KMS-11 (cell line): ENCODE measurements around the gene CCDC159.

ENCODE experiments used
- H2AFZ ChIP-seq: fragments of 200-600 bp; sonication (generic); 2 replicates; pipeline ENCODE4 v1.6.1; 2016; ENCODE audit warnings: antibody characterized with exemption, mixed run types, low read depth
- H3K27ac ChIP-seq: fragments of 200-600 bp; sonication (generic); 2 replicates; pipeline ENCODE4 v1.6.1; 2016; ENCODE audit warnings: mild to moderate bottlenecking, mixed run types
- H3K27me3 ChIP-seq: fragments of 200-600 bp; sonication (generic); 2 replicates; pipeline ENCODE4 v1.6.1; 2017; ENCODE audit warnings: mild to moderate bottlenecking, low read depth, mixed run types, moderate library complexity; ENCODE audit not compliant: insufficient read depth
- H3K36me3 ChIP-seq: fragments of 200-600 bp; sonication (generic); 2 replicates; pipeline ENCODE4 v1.6.1; 2017; ENCODE audit warnings: mild to moderate bottlenecking, mixed run types; ENCODE audit not compliant: insufficient read depth
- H3K4me1 ChIP-seq: fragments of 200-600 bp; sonication (generic); 2 replicates; pipeline ENCODE4 v1.6.1; 2016; ENCODE audit warnings: mild to moderate bottlenecking, low read depth, mixed run types; ENCODE audit not compliant: poor library complexity, severe bottlenecking
- H3K4me2 ChIP-seq: fragments of 200-600 bp; sonication (generic); 2 replicates; pipeline ENCODE4 v1.7.0; 2016; ENCODE audit warnings: mild to moderate bottlenecking, mixed run types
- H3K4me3 ChIP-seq: fragments of 200-600 bp; sonication (generic); IDR thresholded peaks from 2 replicates; pipeline ENCODE4 v1.6.1; 2017; ENCODE audit warnings: low read depth, low read length, mixed read lengths; ENCODE audit not compliant: insufficient read depth
- H3K79me2 ChIP-seq: fragments of 200-600 bp; sonication (generic); 2 replicates; pipeline ENCODE4 v1.6.1; 2016; ENCODE audit warnings: low read depth, mixed run types; ENCODE audit not compliant: insufficient read depth
- H3K9ac ChIP-seq: fragments of 200-600 bp; sonication (generic); 2 replicates; pipeline ENCODE4 v1.6.1; 2016; ENCODE audit warnings: mild to moderate bottlenecking, mixed run types
- H4K20me1 ChIP-seq: fragments of 200-600 bp; sonication (generic); 2 replicates; pipeline ENCODE4 v1.6.1; 2016; ENCODE audit warnings: mild to moderate bottlenecking, mixed run types; ENCODE audit not compliant: insufficient read depth
- CTCF ChIP-seq: fragments of 200-600 bp; sonication (generic); conservative IDR thresholded peaks from 2 replicates; pipeline ENCODE4 v1.6.1; 2017; ENCODE audit warnings: low read depth, mild to moderate bottlenecking, antibody characterized with exemption, low read length, moderate library complexity, mixed read lengths

Gene CCDC159

GRCh38 chr19:11346104-11346940 lies at the start of gene CCDC159, which contains the start of gene TMEM205:
CCDC159 (plus strand) TSS chr19:11346519; CDS start chr19:11346607, 88 bp downstream.
TMEM205 (minus strand) TSS chr19:11346268; CDS start chr19:11345619, 649 bp downstream.
- H3K4me1 ChIP-seq, result peaks cover 24% of the 10 kb centered on the region
- no peaks in the 10 kb centered on the region for H4K20me1 ChIP-seq
- H3K79me2 ChIP-seq, result no peaks in the 10 kb centered on the region
- H2AFZ ChIP-seq, result peak within 1 kb of the TSS; percentile 64
- no peaks in the 10 kb centered on the region for H3K27me3 ChIP-seq
- TF ChIP-seq CTCF, result no peak
- H3K4me3 ChIP-seq, result no peak within 1 kb of the TSS
- H3K9ac ChIP-seq, result peak within 1 kb of the TSS; percentile 31; the same call in 1 of the 2 replicates
- H3K4me2 ChIP-seq, result peak within 1 kb of the TSS; percentile 88
- H3K36me3 ChIP-seq, result no peaks in the 10 kb centered on the region
- H3K27ac ChIP-seq, result no peak within 1 kb of the TSS

- Histone ChIP-seq H3K9ac (no peak overlapping the region), H3K4me3 (no peak overlapping the region), H4K20me1 (no peaks in the 10 kb centered on the region), H3K36me3 (no peaks in the 10 kb centered on the region), H3K4me2 (no peak overlapping the region), H3K4me1 (no peaks in the 10 kb centered on the region), H2AFZ (no peak overlapping the region), H3K79me2 (no peaks in the 10 kb centered on the region), H3K27ac (no peak overlapping the region), H3K27me3 (peaks cover 2% of the 10 kb centered on the region; the same call in 1 of the 2 replicates)
- TF ChIP-seq CTCF, result no peak
Observed at GRCh38 chr19:11299946-11300810, 46.1 kb upstream of the CCDC159 start.

- Histone ChIP-seq H3K79me2 (no peaks in the 10 kb centered on the region), H3K27me3 (peaks cover 2% of the 10 kb centered on the region; the same call in 1 of the 2 replicates), H3K4me1 (no peaks in the 10 kb centered on the region), H3K4me2 (no peak overlapping the region), H3K4me3 (no peak overlapping the region), H4K20me1 (no peaks in the 10 kb centered on the region), H3K36me3 (no peaks in the 10 kb centered on the region), H2AFZ (no peak overlapping the region), H3K9ac (no peak overlapping the region), H3K27ac (no peak overlapping the region)
- TF ChIP-seq CTCF, result no peak
Observed at GRCh38 chr19:11300811-11301120, 45.6 kb upstream of the CCDC159 start.

GRCh38 chr19:11304936-11305335 lies 41.4 kb upstream of the CCDC159 start:
- H3K27ac ChIP-seq, result no peak overlapping the region
- H3K79me2 ChIP-seq, result no peaks in the 10 kb centered on the region
- no peaks in the 10 kb centered on the region for H3K4me1 ChIP-seq
- no peak for TF ChIP-seq CTCF
- H3K27me3 ChIP-seq, result peaks cover 3% of the 10 kb centered on the region; the same call in 1 of the 2 replicates
- no peak overlapping the region for H2AFZ ChIP-seq
- no peaks in the 10 kb centered on the region for H4K20me1 ChIP-seq
- H3K4me3 ChIP-seq, result no peak overlapping the region
- H3K9ac ChIP-seq, result no peak overlapping the region
- no peaks in the 10 kb centered on the region for H3K36me3 ChIP-seq
- no peak overlapping the region for H3K4me2 ChIP-seq
